Stimulated activated CD8-positive, alpha-beta memory T cell treated with anti-CD3 and anti-CD28 coated beads, Interleukin-15, amount 100 ng/mL, for 48 hours (primary cell): Measurements from ENCODE around the gene CD300LD.
"Not testable (repeated sequence)": the region's sequence is repeated elsewhere in the genome, so short reads cannot be mapped to it uniquely, and the experiment has no call there.

Experiments
- DNase-seq, 2 donors: peaks; one replicate each; pipeline ENCODE4 v3.0.0-alpha.2; 2020; ENCODE audit warnings: low read depth in 2 of 2

CD300LD gene

GRCh38 chr17:74592087-74592990 is at the start of gene CD300LD:
CD300LD (minus strand) TSS chr17:74592283; CDS start chr17:74592202, 81 bp downstream.
- DNase-seq = no peak

- no peak for DNase-seq
Observed at GRCh38 chr17:74641224-74641957, 49.3 kb upstream of the CD300LD start.

DNA sequence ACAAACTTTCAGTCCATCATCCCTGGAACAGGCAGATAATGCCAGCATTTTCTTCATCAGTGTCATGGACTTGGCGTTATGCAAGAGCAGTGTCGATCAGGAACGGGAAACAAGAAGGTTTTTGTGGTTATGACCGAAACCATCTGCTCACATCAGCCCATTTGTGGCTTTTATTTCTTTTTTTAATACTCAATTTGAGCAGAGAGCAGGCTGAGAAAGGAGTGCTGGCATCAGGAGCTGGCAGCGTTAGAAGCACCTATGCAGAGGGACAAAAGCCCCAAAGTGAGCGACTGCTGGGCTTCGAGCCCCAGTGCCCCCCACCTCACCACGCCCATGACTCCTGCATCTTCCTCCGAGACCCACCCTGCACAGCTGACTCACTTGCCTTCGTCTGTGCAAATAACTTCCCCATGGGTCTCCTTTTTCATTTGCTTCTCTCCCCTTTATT is 47.6 kb upstream of the CD300LD start:
- DNase-seq = no peak

DNA sequence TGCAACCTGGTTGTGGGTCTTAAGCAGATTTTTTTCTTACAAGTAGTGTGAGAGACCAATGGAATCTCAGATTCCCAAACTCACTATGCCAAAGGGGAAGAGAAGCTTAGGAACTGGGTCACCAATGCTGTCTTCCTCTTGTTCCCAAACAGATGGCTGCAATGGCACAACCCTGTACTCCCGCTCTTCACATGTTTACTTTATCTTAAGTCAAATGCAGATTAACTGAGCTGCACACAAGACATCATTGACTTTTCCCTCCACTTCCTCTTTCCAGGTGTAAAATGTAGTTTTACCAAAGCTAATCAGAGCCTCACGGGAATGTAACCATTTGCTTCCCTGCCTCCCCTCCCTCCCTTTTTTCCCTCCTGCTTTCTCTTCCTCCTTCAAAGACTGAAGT is 45.8 kb upstream of the CD300LD start:
- DNase-seq = no peak

- DNase-seq = no peak
Observed at GRCh38 chr17:74637265-74637664, 45.2 kb upstream of the CD300LD start.

- DNase-seq = not testable (repeated sequence)
Observed at GRCh38 chr17:74636541-74637085, 44.5 kb upstream of the CD300LD start.

DNA sequence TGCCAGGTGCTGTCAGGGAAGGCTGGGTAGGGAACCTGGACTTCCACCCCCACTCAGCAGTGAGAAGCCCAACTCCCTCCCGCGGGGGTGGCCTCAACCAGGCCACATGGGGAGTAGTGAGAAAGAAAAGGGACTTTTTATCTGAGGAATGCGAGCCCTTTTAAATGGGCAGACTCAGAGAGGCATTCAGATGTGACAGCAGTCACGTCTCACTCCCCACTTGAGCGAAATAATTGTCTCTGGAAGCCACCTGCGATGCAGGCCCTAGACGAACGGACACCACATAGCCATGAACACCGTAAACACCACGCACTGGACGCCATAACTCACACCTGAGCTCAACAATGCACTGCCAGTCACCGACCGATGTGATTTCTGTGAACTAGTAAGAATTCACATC is 43.3 kb upstream of the CD300LD start:
- DNase-seq = no peak

GRCh38 chr17:74633326-74633725 is 41.2 kb upstream of the CD300LD start:
- no peak for DNase-seq

DNA sequence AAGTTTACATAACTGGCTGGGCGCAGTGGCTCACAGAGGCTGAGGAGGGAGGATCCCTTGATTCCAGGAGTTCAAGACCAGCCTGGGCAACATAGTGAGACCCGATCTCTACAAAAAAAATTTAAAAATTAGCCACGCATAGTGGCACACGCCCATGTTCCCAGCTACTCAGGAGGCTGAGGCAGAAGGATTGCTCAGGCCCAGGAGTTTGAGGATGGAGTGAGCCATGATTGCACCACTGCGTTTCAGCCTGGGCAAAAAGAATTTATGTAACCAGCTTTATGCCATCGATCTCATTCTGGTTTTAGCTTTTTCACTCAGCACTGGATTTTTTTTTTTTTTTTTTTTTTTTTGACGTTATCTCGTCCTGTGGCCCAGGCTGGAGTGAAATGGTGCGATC is 40.5 kb upstream of the CD300LD start:
- DNase-seq = no peak

GRCh38 chr17:74631468-74632450 is 39.7 kb upstream of the CD300LD start:
- DNase-seq = no peak

DNA sequence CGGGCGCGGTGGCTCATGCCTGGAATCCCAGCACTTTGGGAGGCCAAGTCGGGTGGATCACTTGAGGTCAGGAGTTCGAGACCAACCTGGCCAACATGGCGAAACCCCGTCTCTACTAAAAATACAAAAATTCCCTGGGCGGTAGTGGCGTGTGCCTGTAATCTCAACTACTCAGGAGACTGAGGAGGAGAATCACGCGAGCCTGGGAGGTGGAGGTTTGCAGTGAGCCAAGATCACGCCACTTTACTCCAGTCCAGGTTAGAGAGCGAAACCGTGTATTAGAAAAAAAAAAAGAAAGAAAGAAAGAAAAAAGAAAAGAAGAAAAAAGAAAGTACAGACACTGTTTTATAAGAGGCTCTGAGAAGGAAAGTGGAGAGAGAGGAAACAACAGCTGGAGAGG is 38.2 kb upstream of the CD300LD start:
- not testable (repeated sequence) for DNase-seq

- no peak for DNase-seq
Observed at GRCh38 chr17:74625661-74626060, 33.6 kb upstream of the CD300LD start.

DNA sequence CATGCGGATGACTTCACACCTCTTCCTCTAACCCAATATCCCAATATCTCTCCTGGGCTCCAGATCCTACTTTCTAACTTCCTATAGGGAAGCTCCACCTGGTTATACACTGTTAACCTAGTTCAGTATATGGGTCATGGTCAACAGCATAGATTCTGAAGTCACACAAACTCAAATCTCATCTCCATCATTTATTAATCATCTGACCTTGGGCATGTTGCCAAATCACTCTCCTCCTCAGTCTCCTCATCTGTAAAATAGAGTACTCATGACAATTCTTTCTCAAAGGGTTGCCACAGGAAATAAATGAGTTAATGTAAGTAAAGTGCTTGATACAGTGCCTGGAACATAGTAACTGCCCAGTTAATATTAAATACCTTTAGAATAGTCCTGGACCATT is 32.0 kb upstream of the CD300LD start:
- DNase-seq = no peak

- DNase-seq = no peak
Observed at GRCh38 chr17:74623693-74624093, 31.6 kb upstream of the CD300LD start, which contains the start of gene CD300E. CD300E (minus strand) TSS chr17:74623738; CDS start chr17:74623621, 117 bp downstream.

DNA sequence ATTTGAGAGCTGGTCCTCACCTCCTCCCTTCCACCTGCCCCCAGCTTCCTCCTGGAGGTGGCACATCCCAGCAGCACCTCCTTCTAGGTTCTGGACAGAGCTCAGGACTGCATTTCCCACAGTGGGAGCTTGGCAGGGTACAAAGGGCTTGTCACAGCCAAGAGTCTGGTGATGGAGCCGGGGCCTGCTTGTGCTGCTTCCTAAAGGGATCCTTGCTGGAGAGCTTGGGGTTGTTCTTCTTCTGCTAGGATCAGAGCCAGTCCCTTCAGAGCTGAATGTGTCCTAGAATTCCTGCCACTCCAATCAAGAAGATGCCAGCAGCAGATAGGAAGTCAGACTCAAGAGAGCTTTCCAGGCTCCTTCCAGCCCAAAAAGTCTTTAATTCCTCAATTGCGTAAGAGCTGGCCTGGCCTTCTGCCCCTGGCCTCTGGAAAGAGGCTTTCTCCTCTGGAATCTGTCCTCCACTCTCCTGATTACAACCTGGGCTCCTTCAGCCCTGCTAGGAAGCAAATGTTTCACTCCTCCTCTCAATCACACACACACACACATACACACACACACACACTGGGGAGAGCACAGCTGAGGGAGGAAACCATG is 27.1 kb upstream of the CD300LD start:
- no peak for DNase-seq

- DNase-seq = no peak
Observed at GRCh38 chr17:74618451-74618850, 26.4 kb upstream of the CD300LD start.

GRCh38 chr17:74616696-74617095 is 24.6 kb upstream of the CD300LD start:
- DNase-seq = no peak

GRCh38 chr17:74612046-74612445 is 20.0 kb upstream of the CD300LD start:
- DNase-seq = no peak

DNA sequence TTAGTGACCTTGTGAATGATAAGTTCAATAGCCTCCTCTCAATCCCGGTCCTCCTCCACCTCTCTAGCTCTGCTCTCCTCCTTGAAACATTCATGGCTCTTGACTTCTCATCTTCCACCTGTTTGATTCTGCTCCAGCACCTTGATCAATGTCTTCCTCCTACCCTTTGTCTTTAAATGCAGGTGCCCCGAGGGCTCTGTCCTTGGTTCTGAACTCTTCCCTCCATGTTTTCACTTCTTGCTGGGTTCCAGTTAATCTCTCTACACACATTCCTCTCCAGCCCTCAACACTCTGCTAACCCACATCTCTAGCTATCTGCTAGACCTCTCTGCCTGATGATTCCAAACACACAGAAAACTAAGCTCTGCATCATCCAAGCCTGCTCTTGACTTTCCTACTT is 18.0 kb upstream of the CD300LD start:
- DNase-seq = no peak

DNA sequence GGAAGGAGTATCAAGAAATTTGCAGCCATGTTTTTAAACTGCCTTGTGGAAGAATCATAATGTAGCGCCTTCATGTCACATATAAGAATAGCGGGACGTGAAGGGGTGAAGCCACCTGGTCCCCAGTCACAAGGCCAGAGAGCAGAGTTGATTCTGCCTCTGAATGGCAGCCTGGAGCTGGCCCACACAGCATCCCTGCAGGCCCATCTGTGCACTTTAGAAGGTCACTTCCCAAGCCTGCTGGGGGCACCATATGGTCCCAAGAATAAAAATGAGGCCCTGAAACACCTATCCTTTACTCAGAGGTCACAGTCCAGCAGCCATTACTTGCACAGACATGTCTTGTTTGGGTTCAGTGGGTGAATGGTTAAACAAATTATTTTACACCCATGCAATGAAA is 16.4 kb upstream of the CD300LD start:
- DNase-seq = no peak

- DNase-seq = no peak
Observed at GRCh38 chr17:74607221-74607620, 15.1 kb upstream of the CD300LD start.
